Kidney epithelial cell (primary cell): ENCODE measurements around the gene ATG9A. TPM values are rescaled to one million over a fixed set of nuclear protein-coding genes. Genes with fewer than 3 reads are reported as not detected.

Experiments
- DNase-seq: peaks from one replicate; pipeline ENCODE4 v3.0.0-alpha.2; 2010; ENCODE audit warnings: low read depth
- H3K27me3 ChIP-seq: 2 replicates; pipeline ENCODE4 v1.6.0; 2011; ENCODE audit warnings: low read length; ENCODE audit not compliant: control insufficient read depth, insufficient read depth
- H3K36me3 ChIP-seq: 2 replicates; pipeline ENCODE4 v1.5.1; 2011; ENCODE audit warnings: low read length; ENCODE audit not compliant: control insufficient read depth, insufficient read depth
- H3K4me3 ChIP-seq: 2 replicates; pipeline ENCODE4 v1.5.1; 2011; ENCODE audit warnings: low read depth, mild to moderate bottlenecking, control low read depth, low read length
- total RNA-seq: library from RNA; depleted of rRNA; stranded (reverse); fragments of >200 nt; gene quantifications from 2 replicates; pipeline ENCODE4 v1.2.3, GENCODE V29; 2015
- TF ChIP-seq, protein P1 (sequence below): IDR thresholded peaks from 2 replicates; pipeline ENCODE4 v1.5.1; 2011; ENCODE audit warnings: mild to moderate bottlenecking, moderate library complexity, low read length, control low read depth, inconsistent platforms; ENCODE audit not compliant: insufficient read depth, poor library complexity, severe bottlenecking

ATG9A gene
- total RNA-seq, 1 donor from 2014 or later, result 46.1 TPM

DNA sequence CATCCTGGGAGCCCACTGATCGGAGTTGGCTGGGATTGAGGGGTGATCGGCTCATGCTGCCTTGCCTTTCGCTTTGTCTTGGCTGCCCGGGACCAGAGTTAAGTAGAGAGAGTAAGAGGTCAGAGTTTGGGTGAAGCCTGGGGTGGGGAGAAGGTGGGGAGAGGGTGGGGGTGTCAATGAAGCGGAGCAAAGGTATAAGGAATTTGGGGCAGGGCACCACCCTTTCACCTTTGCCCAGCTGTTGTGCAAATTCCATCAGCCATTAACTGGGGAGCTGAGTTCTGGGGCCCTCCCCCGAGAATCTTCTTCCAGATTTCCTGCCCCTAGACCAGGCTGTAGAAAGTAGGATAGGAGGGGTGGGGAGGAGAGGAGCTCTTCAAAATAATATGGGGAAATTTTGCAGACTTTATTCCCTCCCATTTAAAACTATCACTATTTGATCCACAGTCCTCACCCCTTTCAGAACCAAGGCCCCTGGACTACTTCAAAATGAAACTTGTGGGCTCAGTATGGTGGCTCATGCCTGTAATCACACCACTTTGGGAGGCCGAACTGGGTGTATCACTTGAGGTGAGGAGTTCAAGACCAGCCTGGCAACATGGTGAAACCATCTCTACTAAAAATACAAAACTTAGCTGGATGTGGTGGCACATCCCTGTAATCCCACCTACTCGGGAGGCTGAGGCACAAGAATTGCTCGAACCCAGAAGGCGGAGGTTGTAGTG is 59.3 kb downstream of the ATG9A start, which contains the start of gene SLC23A3:
Gene SLC23A3, minus strand, starts transcription at position 100 of the 725 bp plus-strand sequence. Its CDS starts 45 bp downstream, at position 55.
- DNase-seq, result no peak
- Histone ChIP-seq H3K36me3 (no peaks in the 10 kb centered on the region), H3K4me3 (no peak within 1 kb of the TSS), H3K27me3 (no peaks in the 10 kb centered on the region)
- TF ChIP-seq, protein P1, sequence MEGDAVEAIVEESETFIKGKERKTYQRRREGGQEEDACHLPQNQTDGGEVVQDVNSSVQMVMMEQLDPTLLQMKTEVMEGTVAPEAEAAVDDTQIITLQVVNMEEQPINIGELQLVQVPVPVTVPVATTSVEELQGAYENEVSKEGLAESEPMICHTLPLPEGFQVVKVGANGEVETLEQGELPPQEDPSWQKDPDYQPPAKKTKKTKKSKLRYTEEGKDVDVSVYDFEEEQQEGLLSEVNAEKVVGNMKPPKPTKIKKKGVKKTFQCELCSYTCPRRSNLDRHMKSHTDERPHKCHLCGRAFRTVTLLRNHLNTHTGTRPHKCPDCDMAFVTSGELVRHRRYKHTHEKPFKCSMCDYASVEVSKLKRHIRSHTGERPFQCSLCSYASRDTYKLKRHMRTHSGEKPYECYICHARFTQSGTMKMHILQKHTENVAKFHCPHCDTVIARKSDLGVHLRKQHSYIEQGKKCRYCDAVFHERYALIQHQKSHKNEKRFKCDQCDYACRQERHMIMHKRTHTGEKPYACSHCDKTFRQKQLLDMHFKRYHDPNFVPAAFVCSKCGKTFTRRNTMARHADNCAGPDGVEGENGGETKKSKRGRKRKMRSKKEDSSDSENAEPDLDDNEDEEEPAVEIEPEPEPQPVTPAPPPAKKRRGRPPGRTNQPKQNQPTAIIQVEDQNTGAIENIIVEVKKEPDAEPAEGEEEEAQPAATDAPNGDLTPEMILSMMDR, result no peak

Other genes with a start within 250 kb of the ATG9A start
- gene FEV, start 244.5 kb downstream of the ATG9A start, total RNA-seq, result not detected in 2 replicates
- gene CRYBA2, start 236.2 kb downstream of the ATG9A start, total RNA-seq, result not detected in 2 replicates
- gene CFAP65, start 188.1 kb downstream of the ATG9A start, total RNA-seq, result 0.07 TPM in 1 of 2 replicates, not detected in the other
- not detected in 2 replicates for gene IHH, start 168.7 kb downstream of the ATG9A start, total RNA-seq
- gene NHEJ1, start 68.8 kb downstream of the ATG9A start, total RNA-seq, result 16.1 and 19.1 TPM in 2 replicates
- 0.84 and 1.2 TPM in 2 replicates for gene SLC23A3, start 59.6 kb downstream of the ATG9A start, total RNA-seq
- 54.2 and 55.3 TPM in 2 replicates for gene CNPPD1, start 52.7 kb downstream of the ATG9A start, total RNA-seq
- gene RETREG2, start 51.4 kb downstream of the ATG9A start, total RNA-seq, result 95.2 and 111 TPM in 2 replicates
- 44.3 and 48.2 TPM in 2 replicates for gene ZFAND2B, start 22.9 kb downstream of the ATG9A start, total RNA-seq
- 5.8 and 7.3 TPM in 2 replicates for gene ABCB6, start 10.7 kb downstream of the ATG9A start, total RNA-seq
- gene ANKZF1, start 170 bp upstream of the ATG9A start, total RNA-seq, result 43.5 and 52.3 TPM in 2 replicates
- gene GLB1L, start 15.8 kb upstream of the ATG9A start, total RNA-seq, result 11.6 and 19.8 TPM in 2 replicates
- gene STK16, start 15.8 kb upstream of the ATG9A start, total RNA-seq, result 17.7 and 30.0 TPM in 2 replicates
- not detected in 2 replicates for gene TUBA4B, start 23.6 kb upstream of the ATG9A start, total RNA-seq
- 78.7 and 116 TPM in 2 replicates for gene TUBA4A, start 24.3 kb upstream of the ATG9A start, total RNA-seq
- gene DNAJB2, start 49.7 kb upstream of the ATG9A start, total RNA-seq, result 60.9 and 62.6 TPM in 2 replicates
- gene PTPRN, start 79.8 kb upstream of the ATG9A start, total RNA-seq, result 2.5 and 3.8 TPM in 2 replicates
- not detected in 2 replicates for gene RESP18, start 103.1 kb upstream of the ATG9A start, total RNA-seq
- gene DNPEP, start 158.3 kb upstream of the ATG9A start, total RNA-seq, result 50.2 and 62.7 TPM in 2 replicates
- gene DES, start 188.7 kb upstream of the ATG9A start, total RNA-seq, result 0.55 and 0.79 TPM in 2 replicates
- 6.5 and 9.9 TPM in 2 replicates for gene SPEG, start 205.2 kb upstream of the ATG9A start, total RNA-seq